Keratinocyte (primary cell): ENCODE data around the gene DCPS. TPM values are rescaled to one million over a fixed set of nuclear protein-coding genes. Genes with fewer than 3 reads are reported as not detected.

Experiments
- DNase-seq: peaks from one replicate; pipeline ENCODE4 v3.0.0-alpha.2; 2011; ENCODE audit warnings: low read depth, missing footprints, low spot score
- FAIRE-seq: peaks from 2 replicates; lab custom pipeline; 2011; peaks lifted over from hg19 to GRCh38; lab: Jason Lieb, UNC
- H2AFZ ChIP-seq: 2 replicates; pipeline ENCODE4 v1.6.0; 2012; ENCODE audit warnings: low read length, control low read depth, inconsistent platforms; ENCODE audit not compliant: control insufficient read depth
- H3K27ac ChIP-seq: 2 replicates; pipeline ENCODE4 v1.5.1; 2011; ENCODE audit warnings: low read length; ENCODE audit not compliant: control insufficient read depth, insufficient read depth
- H3K27me3 ChIP-seq: 3 replicates; pipeline ENCODE4 v1.6.0; 2011; ENCODE audit warnings: low read length; ENCODE audit not compliant: control insufficient read depth, insufficient read depth; ENCODE audit errors: extremely low read depth
- H3K36me3 ChIP-seq, 2 experiments: 2 replicates in 1 of 2; 3 replicates in 1 of 2; pipeline ENCODE4 v1.5.1; 2011; ENCODE audit warnings: low read length in 2 of 2, mild to moderate bottlenecking in 1 of 2; ENCODE audit not compliant: control insufficient read depth in 2 of 2, insufficient read depth in 2 of 2; ENCODE audit errors: extremely low read depth in 1 of 2
- H3K4me1 ChIP-seq: 3 replicates; pipeline ENCODE4 v1.5.1; 2011; ENCODE audit warnings: low read length; ENCODE audit not compliant: control insufficient read depth, insufficient read depth; ENCODE audit errors: extremely low read depth
- H3K4me2 ChIP-seq: 3 replicates; pipeline ENCODE4 v1.6.0; 2011; ENCODE audit warnings: low read depth, low read length; ENCODE audit not compliant: control insufficient read depth, insufficient read depth; ENCODE audit errors: extremely low read depth
- H3K4me3 ChIP-seq, 3 experiments: fragments of 200-600 bp in 1 of 3; sonication (generic) in 1 of 3; 2 replicates in 2 of 3; 3 replicates in 1 of 3; pipeline ENCODE4 v1.5.1; 2011 to 2016; ENCODE audit warnings: low read length in 3 of 3, mild to moderate bottlenecking in 3 of 3, control low read depth in 2 of 3, inconsistent platforms in 1 of 3, low read depth in 1 of 3, mixed read lengths in 1 of 3, mixed run types in 1 of 3, moderate library complexity in 1 of 3; ENCODE audit not compliant: control insufficient read depth in 2 of 3, insufficient read depth in 2 of 3; ENCODE audit errors: extremely low read depth in 1 of 3
- H3K79me2 ChIP-seq: 2 replicates; pipeline ENCODE4 v1.6.0; 2012; ENCODE audit warnings: low read length; ENCODE audit not compliant: control insufficient read depth, insufficient read depth
- H3K9ac ChIP-seq: 3 replicates; pipeline ENCODE4 v1.6.0; 2011; ENCODE audit warnings: low read length; ENCODE audit not compliant: control insufficient read depth, insufficient read depth; ENCODE audit errors: extremely low read depth
- H3K9me1 ChIP-seq: 3 replicates; pipeline ENCODE4 v1.6.0; 2011; ENCODE audit warnings: low read length; ENCODE audit not compliant: control insufficient read depth, insufficient read depth; ENCODE audit errors: extremely low read depth
- H3K9me3 ChIP-seq: 2 replicates; pipeline ENCODE4 v1.5.1; 2012; ENCODE audit warnings: low read depth, low read length; ENCODE audit not compliant: control insufficient read depth
- H4K20me1 ChIP-seq: 3 replicates; pipeline ENCODE4 v1.6.0; 2011; ENCODE audit warnings: low read length; ENCODE audit not compliant: control insufficient read depth, insufficient read depth; ENCODE audit errors: extremely low read depth
- EZH2 ChIP-seq: IDR thresholded peaks from one replicate; pipeline ENCODE4 v1.6.1; 2012; ENCODE audit warnings: inconsistent platforms, mild to moderate bottlenecking, low read length, moderate library complexity
- dilution Hi-C: fragments of 300-500 bp; cut with MboI; formaldehyde crosslinking; loops from one replicate; pipeline ENCODE4 v1.7.0; 2020; ENCODE audit warnings: low sequenced_read_pairs; ENCODE audit not compliant: extremely low pct_ligation_motif_present
- polyA plus RNA-seq, 5 experiments: library from polyadenylated mRNA; depleted of rRNA in 3 of 5; stranded (reverse) in 3 of 5; stranded (forward) in 1 of 5; unstranded in 1 of 5; fragments of >200 nt; gene quantifications; 1 replicate in 1 of 5; 2 replicates in 3 of 5; 3 replicates in 1 of 5; pipeline versions ENCODE4 v1.2.1 to v1.2.3, GENCODE V29; 2011 to 2012; ENCODE audit warnings: missing spikeins in 2 of 5, low read depth in 1 of 5, low replicate concordance in 1 of 5
- TF ChIP-seq, protein P1 (sequence below), 3 experiments: IDR thresholded peaks in 1 of 3; conservative IDR thresholded peaks in 1 of 3; optimal IDR thresholded peaks in 1 of 3; 2 replicates in 2 of 3; 3 replicates in 1 of 3; pipeline versions ENCODE3 to v1.5.1; 2011; ENCODE audit warnings: low read length in 3 of 3, mild to moderate bottlenecking in 3 of 3, moderate library complexity in 2 of 3, control low read depth in 1 of 3, inconsistent platforms in 1 of 3; ENCODE audit not compliant: insufficient read depth in 2 of 3; ENCODE audit errors: extremely low read depth in 1 of 3

DCPS gene
- polyA plus RNA-seq, 1 donor (not counting 4 experiments of a cell fraction or from before 2014, with no cell fraction given) = 31.3 TPM

DNA sequence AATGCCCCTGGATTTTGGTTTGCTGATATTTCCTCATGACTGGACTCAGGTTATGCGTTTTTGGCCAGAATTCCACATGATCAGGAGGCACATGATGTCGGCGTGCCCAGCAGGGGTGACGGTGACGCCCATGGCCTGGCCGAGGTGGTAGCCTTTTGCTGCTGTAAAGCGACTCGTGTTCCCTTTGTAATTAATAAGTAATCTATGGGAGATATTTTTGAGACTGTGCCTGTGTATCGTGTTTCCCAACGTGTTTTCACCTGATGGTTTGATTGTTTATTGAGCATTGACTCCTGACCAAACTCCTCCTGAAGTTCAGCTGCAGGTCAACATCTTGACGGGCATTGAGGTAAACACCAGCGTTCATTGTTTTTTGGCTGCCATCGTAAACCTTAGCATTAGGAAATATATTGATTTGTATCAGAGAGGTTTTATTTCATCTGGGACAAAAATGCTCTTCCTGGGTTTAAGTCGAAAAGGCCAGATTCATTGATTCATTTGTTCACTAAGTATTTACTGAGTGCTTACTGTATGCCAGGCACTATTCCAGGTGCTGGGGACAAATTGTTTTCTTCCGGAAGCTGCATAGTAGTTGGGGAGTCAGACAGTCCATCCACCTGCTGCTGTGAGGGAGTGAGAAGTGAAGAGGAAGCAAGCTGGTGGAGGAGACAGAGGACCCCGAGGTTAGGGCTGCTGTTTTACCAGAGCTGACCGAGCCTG lies 23.6 kb downstream of the DCPS start:
- Histone ChIP-seq H3K9ac (no peak overlapping the region), H3K36me3 (peaks cover 0 to 4% of the 10 kb centered on the region in 2 experiments), H3K4me1 (peaks cover 18% of the 10 kb centered on the region), H2AFZ (no peak overlapping the region), H3K4me2 (no peak overlapping the region), H3K27me3 (no peaks in the 10 kb centered on the region), H3K9me1 (peaks cover 3% of the 10 kb centered on the region), H3K79me2 (no peaks in the 10 kb centered on the region), H3K4me3 (no peak overlapping the region), H3K9me3 (no peaks in the 10 kb centered on the region), H4K20me1 (no peaks in the 10 kb centered on the region), H3K27ac (no peak overlapping the region)
- FAIRE-seq (no peak), DNase-seq (no peak)
- TF ChIP-seq, protein P1, sequence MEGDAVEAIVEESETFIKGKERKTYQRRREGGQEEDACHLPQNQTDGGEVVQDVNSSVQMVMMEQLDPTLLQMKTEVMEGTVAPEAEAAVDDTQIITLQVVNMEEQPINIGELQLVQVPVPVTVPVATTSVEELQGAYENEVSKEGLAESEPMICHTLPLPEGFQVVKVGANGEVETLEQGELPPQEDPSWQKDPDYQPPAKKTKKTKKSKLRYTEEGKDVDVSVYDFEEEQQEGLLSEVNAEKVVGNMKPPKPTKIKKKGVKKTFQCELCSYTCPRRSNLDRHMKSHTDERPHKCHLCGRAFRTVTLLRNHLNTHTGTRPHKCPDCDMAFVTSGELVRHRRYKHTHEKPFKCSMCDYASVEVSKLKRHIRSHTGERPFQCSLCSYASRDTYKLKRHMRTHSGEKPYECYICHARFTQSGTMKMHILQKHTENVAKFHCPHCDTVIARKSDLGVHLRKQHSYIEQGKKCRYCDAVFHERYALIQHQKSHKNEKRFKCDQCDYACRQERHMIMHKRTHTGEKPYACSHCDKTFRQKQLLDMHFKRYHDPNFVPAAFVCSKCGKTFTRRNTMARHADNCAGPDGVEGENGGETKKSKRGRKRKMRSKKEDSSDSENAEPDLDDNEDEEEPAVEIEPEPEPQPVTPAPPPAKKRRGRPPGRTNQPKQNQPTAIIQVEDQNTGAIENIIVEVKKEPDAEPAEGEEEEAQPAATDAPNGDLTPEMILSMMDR (optimal IDR thresholded peaks at IDR 0.05 in 1 of 3, IDR thresholded peaks at IDR 0.05 in 1 of 3, conservative IDR thresholded peaks at IDR 0.05 in 1 of 3; ENCODE audit: extremely low read depth in 1 of 3, insufficient read depth in 2 of 3, low read length in 3 of 3) = no peak
- TF ChIP-seq EZH2 = no peak
- dilution Hi-C loops = no loop called here

DNA sequence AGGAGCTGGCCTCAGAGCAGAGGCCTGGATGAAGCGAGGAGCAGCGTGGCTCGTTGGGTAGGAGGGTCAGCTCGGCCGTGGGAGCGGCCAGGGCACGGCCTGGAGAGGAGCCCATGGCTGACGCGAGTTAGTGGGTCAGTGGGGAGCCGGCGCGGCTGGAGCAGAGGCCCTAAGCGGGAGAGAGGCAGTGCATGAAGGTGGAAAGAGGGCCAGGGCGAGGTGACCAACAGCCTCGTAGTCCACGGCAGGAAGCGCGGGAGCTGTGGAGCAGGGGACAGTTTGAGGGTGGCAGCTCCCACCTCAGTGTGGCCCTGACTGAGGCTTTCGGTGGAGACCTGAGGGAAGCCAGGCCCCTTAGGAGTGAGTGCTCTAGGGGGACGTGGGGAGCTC lies 24.1 kb downstream of the DCPS start:
- Histone ChIP-seq H2AFZ (no peak overlapping the region), H3K4me3 (no peak overlapping the region), H3K27ac (no peak overlapping the region), H4K20me1 (no peaks in the 10 kb centered on the region), H3K27me3 (no peaks in the 10 kb centered on the region), H3K4me2 (no peak overlapping the region), H3K4me1 (peaks cover 20% of the 10 kb centered on the region), H3K9ac (no peak overlapping the region), H3K9me1 (peaks cover 3% of the 10 kb centered on the region), H3K36me3 (peaks cover 0 to 4% of the 10 kb centered on the region in 2 experiments), H3K79me2 (no peaks in the 10 kb centered on the region), H3K9me3 (no peaks in the 10 kb centered on the region)
- DNase-seq = no peak
- TF ChIP-seq EZH2 = no peak
- TF ChIP-seq, protein P1 (optimal IDR thresholded peaks at IDR 0.05 in 1 of 3, IDR thresholded peaks at IDR 0.05 in 1 of 3, conservative IDR thresholded peaks at IDR 0.05 in 1 of 3; ENCODE audit: extremely low read depth in 1 of 3, insufficient read depth in 2 of 3, low read length in 3 of 3) = no peak
- dilution Hi-C loops = no loop called here
- no peak for FAIRE-seq
